Measurements from ENCODE around the gene HOXA4.
A peak's percentile ranks its signal among the peaks of the same experiment; 100 is the strongest.

HOXA4 gene

GRCh38 chr7:27088002-27088922 lies 42.3 kb downstream of the HOXA4 start:
- TF ChIP-seq, protein P1, sequence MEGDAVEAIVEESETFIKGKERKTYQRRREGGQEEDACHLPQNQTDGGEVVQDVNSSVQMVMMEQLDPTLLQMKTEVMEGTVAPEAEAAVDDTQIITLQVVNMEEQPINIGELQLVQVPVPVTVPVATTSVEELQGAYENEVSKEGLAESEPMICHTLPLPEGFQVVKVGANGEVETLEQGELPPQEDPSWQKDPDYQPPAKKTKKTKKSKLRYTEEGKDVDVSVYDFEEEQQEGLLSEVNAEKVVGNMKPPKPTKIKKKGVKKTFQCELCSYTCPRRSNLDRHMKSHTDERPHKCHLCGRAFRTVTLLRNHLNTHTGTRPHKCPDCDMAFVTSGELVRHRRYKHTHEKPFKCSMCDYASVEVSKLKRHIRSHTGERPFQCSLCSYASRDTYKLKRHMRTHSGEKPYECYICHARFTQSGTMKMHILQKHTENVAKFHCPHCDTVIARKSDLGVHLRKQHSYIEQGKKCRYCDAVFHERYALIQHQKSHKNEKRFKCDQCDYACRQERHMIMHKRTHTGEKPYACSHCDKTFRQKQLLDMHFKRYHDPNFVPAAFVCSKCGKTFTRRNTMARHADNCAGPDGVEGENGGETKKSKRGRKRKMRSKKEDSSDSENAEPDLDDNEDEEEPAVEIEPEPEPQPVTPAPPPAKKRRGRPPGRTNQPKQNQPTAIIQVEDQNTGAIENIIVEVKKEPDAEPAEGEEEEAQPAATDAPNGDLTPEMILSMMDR (IDR thresholded peaks at IDR 0.05), result no peak
- Mint-ChIP-seq H3K27ac (no peak overlapping the region), H3K4me1 (peaks cover 65% of the 10 kb centered on the region), H3K36me3 (ENCODE audit: low read depth) (peaks cover 9% of the 10 kb centered on the region), H3K9me3 (peaks cover 12% of the 10 kb centered on the region), H3K27me3 (ENCODE audit: low read depth, poor library complexity) (peaks cover 3% of the 10 kb centered on the region), H3K4me3 (peak overlapping the region; percentile 70)
- DNase-seq, result no peak

DNA sequence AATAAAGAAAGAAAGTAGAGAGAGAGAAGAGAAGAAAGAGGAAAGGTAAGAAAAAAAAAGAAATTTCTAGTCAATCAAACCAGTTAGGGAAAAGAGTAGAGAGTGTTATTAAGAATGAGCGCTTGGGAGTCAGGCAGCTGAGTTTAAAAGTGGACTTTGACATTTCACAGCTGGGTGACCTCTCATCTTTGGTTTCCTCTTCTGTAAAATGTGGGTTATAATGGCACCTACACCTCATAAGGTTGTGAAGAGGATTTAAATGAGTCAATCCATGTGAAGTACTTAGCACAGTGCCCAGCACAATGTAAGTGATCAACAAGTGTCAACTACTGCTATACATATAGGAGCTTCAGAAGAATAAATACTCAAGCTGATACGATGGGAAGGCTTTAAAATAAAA lies 46.9 kb downstream of the HOXA4 start:
- H3K36me3 Mint-ChIP-seq (ENCODE audit: low read depth), result peaks cover 6% of the 10 kb centered on the region
- TF ChIP-seq, protein P1 (IDR thresholded peaks at IDR 0.05), result no peak
- peaks cover 3% of the 10 kb centered on the region for H3K27me3 Mint-ChIP-seq (ENCODE audit: low read depth, poor library complexity)

GRCh38 chr7:27082171-27082570 lies 48.4 kb downstream of the HOXA4 start:
- TF ChIP-seq, protein P1 (IDR thresholded peaks at IDR 0.05), result no peak

More for the DNA sequence above, 46.9 kb downstream of the HOXA4 start:
- H3K4me3 Mint-ChIP-seq, result no peak overlapping the region
- H3K27ac Mint-ChIP-seq, result peak overlapping the region; percentile 3
- H3K4me1 Mint-ChIP-seq, result peaks cover 59% of the 10 kb centered on the region
- no peak for DNase-seq
- H3K9me3 Mint-ChIP-seq, result peaks cover 6% of the 10 kb centered on the region

GRCh38 chr7:27080844-27081436 lies 49.6 kb downstream of the HOXA4 start:
- Mint-ChIP-seq H3K27ac (peak overlapping the region; percentile 47), H3K36me3 (ENCODE audit: low read depth) (peaks cover 5% of the 10 kb centered on the region), H3K4me1 (peaks cover 46% of the 10 kb centered on the region), H3K27me3 (ENCODE audit: low read depth, poor library complexity) (no peaks in the 10 kb centered on the region), H3K4me3 (no peak overlapping the region), H3K9me3 (peaks cover 4% of the 10 kb centered on the region)
- TF ChIP-seq, protein P1 (IDR thresholded peaks at IDR 0.05), result no peak
- no peak for DNase-seq

More at GRCh38 chr7:27082171-27082570, 48.4 kb downstream of the HOXA4 start:
- peaks cover under 1% of the 10 kb centered on the region for H3K9me3 Mint-ChIP-seq
- peaks cover under 1% of the 10 kb centered on the region for H3K36me3 Mint-ChIP-seq (ENCODE audit: low read depth)
- peaks cover 47% of the 10 kb centered on the region for H3K4me1 Mint-ChIP-seq
- no peak overlapping the region for H3K27ac Mint-ChIP-seq
- no peak overlapping the region for H3K4me3 Mint-ChIP-seq
- H3K27me3 Mint-ChIP-seq (ENCODE audit: low read depth, poor library complexity), result no peaks in the 10 kb centered on the region
- DNase-seq, result no peak

DNA sequence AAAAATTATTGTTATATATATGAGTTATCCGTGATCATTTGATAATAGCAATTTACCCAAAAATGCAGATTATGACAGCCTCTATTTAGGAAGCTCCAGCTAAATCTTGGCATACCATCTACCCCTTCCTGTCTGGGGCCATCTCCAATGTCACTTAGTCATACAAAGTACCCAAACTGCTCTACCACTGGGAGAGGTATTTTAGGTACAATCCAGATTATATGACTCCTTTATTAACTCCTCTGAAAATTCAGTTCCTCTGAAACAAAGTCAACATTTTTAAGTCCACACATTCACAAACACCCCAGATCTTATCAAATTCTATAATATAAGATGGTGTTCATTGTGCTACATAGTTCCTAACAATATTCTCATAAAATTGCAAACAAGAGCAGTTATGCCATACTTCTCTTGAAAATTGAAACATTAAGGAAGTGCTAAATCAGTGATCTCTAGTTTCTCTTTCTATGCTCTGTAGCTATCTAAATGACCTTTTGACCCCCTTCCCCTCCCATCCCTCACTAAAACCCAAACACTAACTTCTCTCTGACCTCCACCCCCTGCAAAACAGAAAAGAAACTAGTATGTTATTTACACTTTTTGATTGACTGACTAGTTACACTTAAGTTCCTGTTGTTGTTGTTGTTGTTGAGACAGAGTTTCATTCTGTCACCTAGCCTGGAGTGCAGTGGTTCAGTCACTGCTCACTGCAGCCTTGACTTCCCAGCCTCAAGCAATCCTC lies 51.2 kb downstream of the HOXA4 start:
- Mint-ChIP-seq H3K27ac (no peak overlapping the region), H3K4me3 (no peak overlapping the region), H3K9me3 (peaks cover 11% of the 10 kb centered on the region), H3K4me1 (peaks cover 46% of the 10 kb centered on the region), H3K27me3 (ENCODE audit: low read depth, poor library complexity) (no peaks in the 10 kb centered on the region), H3K36me3 (ENCODE audit: low read depth) (peaks cover 9% of the 10 kb centered on the region)
- DNase-seq, result no peak
- TF ChIP-seq, protein P1 (IDR thresholded peaks at IDR 0.05), result no peak
